ENCODE measurements around the gene P2RX4.

GRCh38 chr12:121282072-121282742 lies 72.3 kb downstream of the P2RX4 start:
- no peak for TF ChIP-seq HCFC1 (IDR thresholded peaks at IDR 0.05; ENCODE audit: low read depth, low read length)
- TF ChIP-seq CTCF (IDR thresholded peaks at IDR 0.05 in 2 of 3, conservative IDR thresholded peaks at IDR 0.05 in 1 of 3; ENCODE audit: insufficient read depth in 2 of 3, low read depth in 1 of 3, low read length in 3 of 3) = no peak
- TF ChIP-seq MGA (IDR thresholded peaks at IDR 0.05) = no peak
- no peak for TF ChIP-seq KLF6 (CRISPR knock-in tag; IDR thresholded peaks at IDR 0.05; ENCODE audit: borderline replicate concordance)
